GM12872 (cell line): ENCODE results near the gene PDE4B.

Experiments
- TF ChIP-seq, protein P1 (sequence below): IDR thresholded peaks from 3 replicates; pipeline ENCODE4 v1.5.1; 2011; ENCODE audit warnings: low read depth, mild to moderate bottlenecking, low read length, moderate library complexity; ENCODE audit not compliant: insufficient read depth

The PDE4B gene

DNA sequence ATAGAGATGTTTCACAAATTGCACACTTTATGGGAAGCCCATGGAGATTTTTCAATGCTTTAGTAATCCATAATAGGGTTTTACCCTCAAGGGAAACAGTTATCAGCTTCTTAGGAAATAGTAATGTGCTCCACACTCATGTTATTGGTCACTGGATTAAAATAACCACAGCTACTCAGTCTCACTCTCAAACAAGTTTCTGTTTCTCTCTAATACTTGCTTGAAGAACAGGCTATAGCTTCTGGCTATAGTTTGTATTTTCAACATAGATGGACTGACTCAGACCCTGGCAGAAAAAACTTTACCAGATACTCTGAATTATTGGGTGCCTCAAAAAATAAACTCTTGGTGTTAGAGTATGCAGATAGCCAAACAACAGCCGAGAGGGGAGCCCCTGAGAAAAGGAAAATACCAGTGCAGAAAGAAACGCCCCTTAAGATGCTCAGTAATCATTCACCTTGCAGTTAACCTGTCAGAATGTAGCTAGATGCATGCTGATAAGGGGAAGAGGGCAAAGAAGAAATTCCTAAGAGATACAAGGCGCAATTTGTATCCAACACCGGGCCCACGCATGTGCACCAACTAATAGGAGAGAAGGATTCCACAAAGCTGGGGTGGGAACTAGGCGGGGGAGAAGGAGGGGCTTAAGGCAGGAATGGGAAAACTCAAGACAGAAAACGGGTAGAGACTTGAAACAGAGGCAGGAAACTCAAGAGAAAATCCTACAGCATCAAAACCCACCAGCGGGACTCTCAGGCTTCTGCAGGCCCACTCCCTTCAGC, 30.4 kb upstream of the PDE4B start:
- TF ChIP-seq, protein P1, sequence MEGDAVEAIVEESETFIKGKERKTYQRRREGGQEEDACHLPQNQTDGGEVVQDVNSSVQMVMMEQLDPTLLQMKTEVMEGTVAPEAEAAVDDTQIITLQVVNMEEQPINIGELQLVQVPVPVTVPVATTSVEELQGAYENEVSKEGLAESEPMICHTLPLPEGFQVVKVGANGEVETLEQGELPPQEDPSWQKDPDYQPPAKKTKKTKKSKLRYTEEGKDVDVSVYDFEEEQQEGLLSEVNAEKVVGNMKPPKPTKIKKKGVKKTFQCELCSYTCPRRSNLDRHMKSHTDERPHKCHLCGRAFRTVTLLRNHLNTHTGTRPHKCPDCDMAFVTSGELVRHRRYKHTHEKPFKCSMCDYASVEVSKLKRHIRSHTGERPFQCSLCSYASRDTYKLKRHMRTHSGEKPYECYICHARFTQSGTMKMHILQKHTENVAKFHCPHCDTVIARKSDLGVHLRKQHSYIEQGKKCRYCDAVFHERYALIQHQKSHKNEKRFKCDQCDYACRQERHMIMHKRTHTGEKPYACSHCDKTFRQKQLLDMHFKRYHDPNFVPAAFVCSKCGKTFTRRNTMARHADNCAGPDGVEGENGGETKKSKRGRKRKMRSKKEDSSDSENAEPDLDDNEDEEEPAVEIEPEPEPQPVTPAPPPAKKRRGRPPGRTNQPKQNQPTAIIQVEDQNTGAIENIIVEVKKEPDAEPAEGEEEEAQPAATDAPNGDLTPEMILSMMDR = no peak

GRCh38 chr1:65764052-65764451, 28.6 kb upstream of the PDE4B start:
- TF ChIP-seq, protein P1 = no peak

- TF ChIP-seq, protein P1 = no peak
These were observed 27.1 kb upstream of the PDE4B start for GRCh38 chr1:65765631-65766030.

GRCh38 chr1:65769636-65770035, 23.1 kb upstream of the PDE4B start:
- TF ChIP-seq, protein P1 = no peak

- TF ChIP-seq, protein P1 = no peak
These were observed 20.1 kb upstream of the PDE4B start for GRCh38 chr1:65772607-65773006.

GRCh38 chr1:65773391-65774123, 19.1 kb upstream of the PDE4B start:
- TF ChIP-seq, protein P1 = no peak

GRCh38 chr1:65788762-65789161, 3.9 kb upstream of the PDE4B start:
- TF ChIP-seq, protein P1 = no peak
